ENCODE data around the gene PRELID1. TPM values are rescaled to one million over a fixed set of nuclear protein-coding genes. Genes with fewer than 3 reads are reported as not detected.

The PRELID1 gene
- total and polyA plus RNA-seq, 2 donors (not counting 3 experiments of a cell fraction or from before 2014, with no cell fraction given) = 201 to 293 TPM

GRCh38 chr5:177300236-177300880 is 3.2 kb upstream of the PRELID1 start:
- Histone ChIP-seq H3K9me3 (replicated peaks; ENCODE audit: control insufficient read depth, insufficient read depth, low read length) (no peaks in the 10 kb centered on the region), H3K4me2 (ENCODE audit: insufficient read depth, low read length) (peak overlapping the region; percentile 34), H3K27me3 (ENCODE audit: control insufficient read depth in 2 of 2, insufficient read depth in 2 of 2, low read length in 2 of 2) (no peaks in the 10 kb centered on the region), H3K27ac (ENCODE audit: insufficient read depth, low read depth, low read length) (peak overlapping the region; percentile 42), H3K4me1 (ENCODE audit: control insufficient read depth, extremely low read depth, insufficient read depth, low read length) (peaks cover 45% of the 10 kb centered on the region), H3K4me3 (replicated peaks in 1 of 3; ENCODE audit: insufficient read depth in 1 of 3, low read depth in 1 of 3, low read length in 3 of 3) (no peak overlapping the region), H3K79me2 (ENCODE audit: control insufficient read depth, insufficient read depth, low read length) (peaks cover 29% of the 10 kb centered on the region), H2AFZ (ENCODE audit: low read depth, low read length) (no peak overlapping the region), H4K20me1 (replicated peaks; ENCODE audit: control insufficient read depth, extremely low read depth, insufficient read depth, low read length) (no peaks in the 10 kb centered on the region), H3K9me1 (replicated peaks; ENCODE audit: control insufficient read depth, extremely low read depth, insufficient read depth, low read length) (no peaks in the 10 kb centered on the region), H3K9ac (replicated peaks; ENCODE audit: extremely low read depth, insufficient read depth, low read length) (no peak overlapping the region), H3K36me3 (ENCODE audit: control insufficient read depth in 2 of 2, extremely low read depth in 1 of 2, insufficient read depth in 2 of 2, low read length in 2 of 2) (peaks cover 0 to 13% of the 10 kb centered on the region in 2 experiments)
- BruUV-seq (replicated peaks) = no TSS peak
- TF ChIP-seq GATA2 (IDR thresholded peaks at IDR 0.05; ENCODE audit: insufficient read depth, insufficient read length, low read depth, low read length) (no peak), MYC (IDR thresholded peaks at IDR 0.05; ENCODE audit: low read depth, low read length) (no peak)
- TF ChIP-seq, protein P1, sequence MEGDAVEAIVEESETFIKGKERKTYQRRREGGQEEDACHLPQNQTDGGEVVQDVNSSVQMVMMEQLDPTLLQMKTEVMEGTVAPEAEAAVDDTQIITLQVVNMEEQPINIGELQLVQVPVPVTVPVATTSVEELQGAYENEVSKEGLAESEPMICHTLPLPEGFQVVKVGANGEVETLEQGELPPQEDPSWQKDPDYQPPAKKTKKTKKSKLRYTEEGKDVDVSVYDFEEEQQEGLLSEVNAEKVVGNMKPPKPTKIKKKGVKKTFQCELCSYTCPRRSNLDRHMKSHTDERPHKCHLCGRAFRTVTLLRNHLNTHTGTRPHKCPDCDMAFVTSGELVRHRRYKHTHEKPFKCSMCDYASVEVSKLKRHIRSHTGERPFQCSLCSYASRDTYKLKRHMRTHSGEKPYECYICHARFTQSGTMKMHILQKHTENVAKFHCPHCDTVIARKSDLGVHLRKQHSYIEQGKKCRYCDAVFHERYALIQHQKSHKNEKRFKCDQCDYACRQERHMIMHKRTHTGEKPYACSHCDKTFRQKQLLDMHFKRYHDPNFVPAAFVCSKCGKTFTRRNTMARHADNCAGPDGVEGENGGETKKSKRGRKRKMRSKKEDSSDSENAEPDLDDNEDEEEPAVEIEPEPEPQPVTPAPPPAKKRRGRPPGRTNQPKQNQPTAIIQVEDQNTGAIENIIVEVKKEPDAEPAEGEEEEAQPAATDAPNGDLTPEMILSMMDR (IDR thresholded peaks at IDR 0.05; ENCODE audit: extremely low read depth in 1 of 2, insufficient read depth in 1 of 2, low read depth in 1 of 2, low read length in 2 of 2) = peak; percentile 10 to 42
- FAIRE-seq (peak; percentile 86), DNase-seq (ENCODE audit: low read depth, low spot score) (peak; percentile 93)
- dilution Hi-C loops (cut with MboI; ENCODE audit: extremely low pct_ligation_motif_present, low sequenced_read_pairs) = no loop called here
- ChIA-PET POLR2A (interaction anchor here (0.7 kb wide), 1 partner anchor 70 kb away, joined by 5 read pairs; no protein-coding TSS in a partner anchor), CTCF (interaction anchor here (0.6 to 4.8 kb wide), 3 partner anchors 9 to 187 kb away, joined by 3 to 30 read pairs (median 4); no protein-coding TSS in a partner anchor)
- intact Hi-C loops (cut with micrococcal nuclease) = loop anchor here (1.0 to 5.0 kb wide), 2 partner anchors 168 to 186 kb away; partner anchors contain the start of gene NSD1

GRCh38 chr5:177300951-177301350 is 2.6 kb upstream of the PRELID1 start:
- POLR2A ChIA-PET = no interaction called here
- no peak overlapping the region for H2AFZ ChIP-seq (ENCODE audit: low read depth, low read length)
- H3K9me3 ChIP-seq (replicated peaks; ENCODE audit: control insufficient read depth, insufficient read depth, low read length) = no peaks in the 10 kb centered on the region
- dilution Hi-C loops (cut with MboI; ENCODE audit: extremely low pct_ligation_motif_present, low sequenced_read_pairs) = no loop called here
- no peak for TF ChIP-seq JUN (IDR thresholded peaks at IDR 0.05; ENCODE audit: borderline replicate concordance, insufficient read depth, insufficient read length, low read depth)
- TF ChIP-seq, protein P1 (IDR thresholded peaks at IDR 0.05; ENCODE audit: extremely low read depth in 1 of 2, insufficient read depth in 1 of 2, low read depth in 1 of 2, low read length in 2 of 2) = no peak
- peak overlapping the region; percentile 42 for H3K27ac ChIP-seq (ENCODE audit: insufficient read depth, low read depth, low read length)
- no peaks in the 10 kb centered on the region for H4K20me1 ChIP-seq (replicated peaks; ENCODE audit: control insufficient read depth, extremely low read depth, insufficient read depth, low read length)
- H3K27me3 ChIP-seq (ENCODE audit: control insufficient read depth in 2 of 2, insufficient read depth in 2 of 2, low read length in 2 of 2) = no peaks in the 10 kb centered on the region
- H3K4me3 ChIP-seq (replicated peaks in 1 of 3; ENCODE audit: insufficient read depth in 1 of 3, low read depth in 1 of 3, low read length in 3 of 3) = no peak overlapping the region
- FAIRE-seq = peak; percentile 38
- H3K4me2 ChIP-seq (ENCODE audit: insufficient read depth, low read length) = peak overlapping the region; percentile 34
- no peak overlapping the region for H3K9ac ChIP-seq (replicated peaks; ENCODE audit: extremely low read depth, insufficient read depth, low read length)
- intact Hi-C loops (cut with micrococcal nuclease) = loop anchor here (1.0 to 5.0 kb wide), 2 partner anchors 169 to 187 kb away; partner anchors contain the start of gene NSD1
- no peak for DNase-seq (ENCODE audit: low read depth, low spot score)
- H3K36me3 ChIP-seq (ENCODE audit: control insufficient read depth in 2 of 2, extremely low read depth in 1 of 2, insufficient read depth in 2 of 2, low read length in 2 of 2) = peaks cover 0 to 15% of the 10 kb centered on the region in 2 experiments
- peaks cover 35% of the 10 kb centered on the region for H3K79me2 ChIP-seq (ENCODE audit: control insufficient read depth, insufficient read depth, low read length)
- CTCF ChIA-PET = interaction anchor here (1.6 to 4.8 kb wide), 3 partner anchors 8 to 187 kb away, joined by 3 to 30 read pairs (median 4); no protein-coding TSS in a partner anchor
- H3K9me1 ChIP-seq (replicated peaks; ENCODE audit: control insufficient read depth, extremely low read depth, insufficient read depth, low read length) = no peaks in the 10 kb centered on the region
- BruUV-seq (replicated peaks) = no TSS peak
- peaks cover 44% of the 10 kb centered on the region for H3K4me1 ChIP-seq (ENCODE audit: control insufficient read depth, extremely low read depth, insufficient read depth, low read length)
